Fibroblast of pulmonary artery (primary cell): ENCODE data around the gene C13orf42.

ENCODE experiments used
- DNase-seq: peaks from one replicate; pipeline ENCODE4 v3.0.0-alpha.2; 2010; ENCODE audit warnings: low read depth
- H3K4me3 ChIP-seq: replicated peaks from 2 replicates; pipeline ENCODE4 v1.5.1; 2011; ENCODE audit warnings: low read depth, mild to moderate bottlenecking, control low read depth, low read length, moderate library complexity
- TF ChIP-seq, protein P1 (sequence below): IDR thresholded peaks from 2 replicates; pipeline ENCODE4 v1.5.1; 2011; ENCODE audit warnings: mild to moderate bottlenecking, control low read depth, low read length, inconsistent platforms; ENCODE audit errors: missing control alignments

C13orf42 gene

DNA sequence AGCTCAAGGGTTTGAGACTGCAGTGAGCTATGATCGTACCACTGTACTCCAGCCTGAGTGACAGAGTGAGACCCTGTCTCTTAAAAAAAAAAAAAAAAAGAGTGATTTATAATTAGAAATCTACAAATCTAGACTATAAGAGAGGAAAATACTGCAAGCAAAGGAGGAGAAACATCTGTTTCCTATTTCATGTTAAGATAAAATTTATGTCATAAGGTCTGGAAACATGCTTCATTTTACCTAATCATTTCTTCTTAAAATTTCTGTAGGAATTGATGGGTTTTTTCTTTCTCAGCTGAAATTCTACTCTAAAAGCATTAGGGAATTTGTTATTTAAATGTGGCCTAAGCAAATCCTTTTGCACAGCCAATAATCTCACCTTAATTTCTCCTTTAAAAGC is 53.2 kb downstream of the C13orf42 start:
- no peak for DNase-seq
- no peak overlapping the region for H3K4me3 ChIP-seq
- TF ChIP-seq, protein P1, sequence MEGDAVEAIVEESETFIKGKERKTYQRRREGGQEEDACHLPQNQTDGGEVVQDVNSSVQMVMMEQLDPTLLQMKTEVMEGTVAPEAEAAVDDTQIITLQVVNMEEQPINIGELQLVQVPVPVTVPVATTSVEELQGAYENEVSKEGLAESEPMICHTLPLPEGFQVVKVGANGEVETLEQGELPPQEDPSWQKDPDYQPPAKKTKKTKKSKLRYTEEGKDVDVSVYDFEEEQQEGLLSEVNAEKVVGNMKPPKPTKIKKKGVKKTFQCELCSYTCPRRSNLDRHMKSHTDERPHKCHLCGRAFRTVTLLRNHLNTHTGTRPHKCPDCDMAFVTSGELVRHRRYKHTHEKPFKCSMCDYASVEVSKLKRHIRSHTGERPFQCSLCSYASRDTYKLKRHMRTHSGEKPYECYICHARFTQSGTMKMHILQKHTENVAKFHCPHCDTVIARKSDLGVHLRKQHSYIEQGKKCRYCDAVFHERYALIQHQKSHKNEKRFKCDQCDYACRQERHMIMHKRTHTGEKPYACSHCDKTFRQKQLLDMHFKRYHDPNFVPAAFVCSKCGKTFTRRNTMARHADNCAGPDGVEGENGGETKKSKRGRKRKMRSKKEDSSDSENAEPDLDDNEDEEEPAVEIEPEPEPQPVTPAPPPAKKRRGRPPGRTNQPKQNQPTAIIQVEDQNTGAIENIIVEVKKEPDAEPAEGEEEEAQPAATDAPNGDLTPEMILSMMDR, result no peak

- H3K4me3 ChIP-seq, result no peak overlapping the region
- no peak for DNase-seq
- TF ChIP-seq, protein P1, result no peak
These were observed 54.1 kb downstream of the C13orf42 start for GRCh38 chr13:51057001-51057400.

DNA sequence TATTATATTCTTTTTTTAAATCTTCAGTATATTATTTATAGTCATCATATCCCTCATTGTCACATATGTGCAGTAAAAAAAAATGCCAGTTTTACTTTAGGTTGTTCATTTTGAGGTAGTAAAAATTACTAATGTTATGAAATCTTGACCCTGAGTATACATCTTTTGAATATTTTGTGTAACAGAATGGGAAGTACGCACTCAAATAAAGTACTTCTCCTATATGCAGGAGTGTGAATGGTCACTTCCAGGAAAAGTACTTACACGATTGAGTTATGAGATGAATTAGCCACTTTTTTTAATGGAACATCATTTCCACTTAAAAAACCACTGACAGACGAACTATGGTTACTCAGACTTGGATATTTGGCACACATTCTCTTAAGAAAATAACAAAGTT is 58.5 kb downstream of the C13orf42 start:
- no peak overlapping the region for H3K4me3 ChIP-seq
- TF ChIP-seq, protein P1, result no peak
- no peak for DNase-seq

GRCh38 chr13:51050021-51050830 is 60.8 kb downstream of the C13orf42 start:
- DNase-seq, result no peak
- no peak overlapping the region for H3K4me3 ChIP-seq
- TF ChIP-seq, protein P1, result no peak

GRCh38 chr13:51048616-51049015 is 62.5 kb downstream of the C13orf42 start:
- no peak overlapping the region for H3K4me3 ChIP-seq
- TF ChIP-seq, protein P1, result no peak
- no peak for DNase-seq

- TF ChIP-seq, protein P1, result no peak
- DNase-seq, result no peak
- no peak overlapping the region for H3K4me3 ChIP-seq
These were observed 63.0 kb downstream of the C13orf42 start for GRCh38 chr13:51048166-51048461.
